PC-3 (cell line): ENCODE measurements around the gene PRDM5. TPM values are rescaled to one million over a fixed set of nuclear protein-coding genes. Genes with fewer than 3 reads are reported as not detected.

ENCODE experiments used
- ATAC-seq: fragments of 200-7000 bp; cut with Tn5 transposase; 2 replicates; pipeline ENCODE4 v1.9.1; 2020; ENCODE audit warnings: mild to moderate bottlenecking, moderate library complexity
- BruUV-seq: library from RNA; stranded (reverse); fragments of 400-500 nt; replicated peaks from 2 replicates; lab custom pipeline; 2021; lab: Mats Ljungman, UMichigan
- CTCF ChIA-PET: fragments of 300-600 bp; sonication (Branson Sonifier 250); formaldehyde crosslinking; loops from one replicate; lab custom pipeline; 2022; ENCODE audit warnings: antibody characterized with exemption; lab: Charles Lee
- POLR2A ChIA-PET: fragments of 300-600 bp; sonication (Branson Sonifier 250); formaldehyde crosslinking; loops from one replicate; lab custom pipeline; 2022; ENCODE audit warnings: antibody characterized with exemption; ENCODE audit not compliant: unreplicated experiment; lab: Charles Lee
- DNase-seq: peaks from one replicate; pipeline ENCODE4 v3.0.0-alpha.2; 2015
- H2AFZ ChIP-seq: fragments of 300-600 bp; sonication (generic); 2 replicates; pipeline ENCODE4 v1.6.0; 2016; ENCODE audit warnings: antibody characterized with exemption, low read length
- H3F3A ChIP-seq: fragments of 300-600 bp; sonication (generic); one replicate; pipeline ENCODE4 v1.6.0; 2017; ENCODE audit warnings: antibody characterized with exemption, low read length, control low read depth, mild to moderate bottlenecking; ENCODE audit not compliant: unreplicated experiment
- H3K27ac ChIP-seq: fragments of 300-600 bp; sonication (generic); 2 replicates; pipeline ENCODE4 v1.5.1; 2016; ENCODE audit warnings: mild to moderate bottlenecking, low read length
- H3K27me3 ChIP-seq: fragments of 300-600 bp; sonication (generic); 2 replicates; pipeline ENCODE4 v1.6.1; 2016; ENCODE audit warnings: low read length, mixed read lengths
- H3K36me3 ChIP-seq: fragments of 300-600 bp; sonication (generic); 2 replicates; pipeline ENCODE4 v1.6.1; 2016; ENCODE audit warnings: low read depth, mixed run types, low read length, mixed read lengths
- H3K4me1 ChIP-seq: fragments of 300-600 bp; sonication (generic); 2 replicates; pipeline ENCODE4 v1.5.1; 2016; ENCODE audit warnings: low read length; ENCODE audit not compliant: insufficient read depth
- H3K4me2 ChIP-seq: fragments of 300-600 bp; sonication (generic); 2 replicates; pipeline ENCODE4 v1.6.0; 2016; ENCODE audit warnings: low read length
- H3K4me3 ChIP-seq: fragments of 300-600 bp; sonication (generic); 2 replicates; pipeline ENCODE4 v1.5.1; 2016; ENCODE audit warnings: mild to moderate bottlenecking, low read length, mixed read lengths
- H3K79me2 ChIP-seq: fragments of 300-600 bp; sonication (generic); 2 replicates; pipeline ENCODE4 v1.6.1; 2017; ENCODE audit warnings: low read length, mixed read lengths
- H3K9ac ChIP-seq: fragments of 300-600 bp; sonication (generic); 2 replicates; pipeline ENCODE4 v1.6.0; 2016; ENCODE audit warnings: mild to moderate bottlenecking, low read length
- H3K9me2 ChIP-seq: fragments of 300-600 bp; sonication (generic); replicated peaks from 2 replicates; pipeline ENCODE4 v1.6.1; 2016; ENCODE audit warnings: mixed run types, low read length, mixed read lengths
- H3K9me3 ChIP-seq: fragments of 300-600 bp; sonication (generic); 2 replicates; pipeline ENCODE4 v1.6.1; 2016; ENCODE audit warnings: low read length, mixed read lengths
- H4K20me1 ChIP-seq: fragments of 300-600 bp; sonication (generic); 2 replicates; pipeline ENCODE4 v1.6.1; 2016; ENCODE audit warnings: low read length, mixed read lengths
- EZH2 ChIP-seq: fragments of 300-600 bp; sonication (generic); IDR thresholded peaks from one replicate; pipeline ENCODE4 v1.6.1; 2017; ENCODE audit warnings: antibody characterized with exemption, mild to moderate bottlenecking, low read length; ENCODE audit not compliant: unreplicated experiment
- EZH2phosphoT487 ChIP-seq: fragments of 300-600 bp; sonication (generic); IDR thresholded peaks from 2 replicates; pipeline ENCODE4 v1.6.1; 2018; ENCODE audit warnings: mild to moderate bottlenecking, antibody characterized with exemption, low read length, borderline replicate concordance
- intact Hi-C: fragments of 100-400 bp; cut with micrococcal nuclease; formaldehyde crosslinking; loops from 2 replicates; pipeline ENCODE4 v1.9.0; 2023
- total RNA-seq: library from RNA; depleted of rRNA; stranded (reverse); fragments of >200 nt; gene quantifications from 2 replicates; pipeline ENCODE4 v1.2.3, GENCODE V29; 2014
- TF ChIP-seq, protein P1 (sequence below): fragments of 300-600 bp; sonication (generic); conservative IDR thresholded peaks from 2 replicates; pipeline ENCODE4 v1.5.1; 2017; ENCODE audit warnings: antibody characterized with exemption, low read depth, mild to moderate bottlenecking, low read length

The PRDM5 gene
- total RNA-seq, 1 experiment from 2014 or later: 2.4 TPM

DNA sequence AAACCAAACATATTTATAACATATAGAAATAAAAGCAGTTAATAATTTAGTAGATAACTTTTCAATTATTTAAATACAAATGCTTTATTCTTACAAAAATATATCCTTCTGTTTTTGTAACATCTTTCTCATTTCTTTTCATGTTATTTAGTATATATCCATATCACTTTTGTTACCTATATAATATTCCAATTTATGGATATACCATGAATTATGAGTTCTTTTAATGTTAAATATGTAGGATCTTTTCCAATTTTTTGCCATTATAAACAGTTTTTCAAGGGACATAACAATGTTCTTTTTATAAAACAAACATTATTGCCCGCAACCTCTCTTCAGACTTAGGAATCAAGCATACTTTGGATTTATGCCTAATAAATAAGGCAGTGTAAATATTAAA lies 151.6 kb downstream of the PRDM5 start:
- Histone ChIP-seq H3K27ac (no peak overlapping the region), H3K4me1 (no peaks in the 10 kb centered on the region), H3K79me2 (no peaks in the 10 kb centered on the region), H3K36me3 (no peaks in the 10 kb centered on the region), H3K27me3 (no peaks in the 10 kb centered on the region), H4K20me1 (no peaks in the 10 kb centered on the region), H2AFZ (no peak overlapping the region), H3K9me2 (no peaks in the 10 kb centered on the region), H3F3A (no peaks in the 10 kb centered on the region), H3K9me3 (no peaks in the 10 kb centered on the region), H3K9ac (no peak overlapping the region), H3K4me3 (no peak overlapping the region), H3K4me2 (no peak overlapping the region)
- ATAC-seq (no peak), DNase-seq (no peak)
- ChIA-PET CTCF (no interaction called here), POLR2A (no interaction called here)
- intact Hi-C loops: no loop called here
- no TSS peak for BruUV-seq
- TF ChIP-seq, protein P1, sequence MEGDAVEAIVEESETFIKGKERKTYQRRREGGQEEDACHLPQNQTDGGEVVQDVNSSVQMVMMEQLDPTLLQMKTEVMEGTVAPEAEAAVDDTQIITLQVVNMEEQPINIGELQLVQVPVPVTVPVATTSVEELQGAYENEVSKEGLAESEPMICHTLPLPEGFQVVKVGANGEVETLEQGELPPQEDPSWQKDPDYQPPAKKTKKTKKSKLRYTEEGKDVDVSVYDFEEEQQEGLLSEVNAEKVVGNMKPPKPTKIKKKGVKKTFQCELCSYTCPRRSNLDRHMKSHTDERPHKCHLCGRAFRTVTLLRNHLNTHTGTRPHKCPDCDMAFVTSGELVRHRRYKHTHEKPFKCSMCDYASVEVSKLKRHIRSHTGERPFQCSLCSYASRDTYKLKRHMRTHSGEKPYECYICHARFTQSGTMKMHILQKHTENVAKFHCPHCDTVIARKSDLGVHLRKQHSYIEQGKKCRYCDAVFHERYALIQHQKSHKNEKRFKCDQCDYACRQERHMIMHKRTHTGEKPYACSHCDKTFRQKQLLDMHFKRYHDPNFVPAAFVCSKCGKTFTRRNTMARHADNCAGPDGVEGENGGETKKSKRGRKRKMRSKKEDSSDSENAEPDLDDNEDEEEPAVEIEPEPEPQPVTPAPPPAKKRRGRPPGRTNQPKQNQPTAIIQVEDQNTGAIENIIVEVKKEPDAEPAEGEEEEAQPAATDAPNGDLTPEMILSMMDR: no peak
- TF ChIP-seq EZH2 (no peak), EZH2phosphoT487 (no peak)

DNA sequence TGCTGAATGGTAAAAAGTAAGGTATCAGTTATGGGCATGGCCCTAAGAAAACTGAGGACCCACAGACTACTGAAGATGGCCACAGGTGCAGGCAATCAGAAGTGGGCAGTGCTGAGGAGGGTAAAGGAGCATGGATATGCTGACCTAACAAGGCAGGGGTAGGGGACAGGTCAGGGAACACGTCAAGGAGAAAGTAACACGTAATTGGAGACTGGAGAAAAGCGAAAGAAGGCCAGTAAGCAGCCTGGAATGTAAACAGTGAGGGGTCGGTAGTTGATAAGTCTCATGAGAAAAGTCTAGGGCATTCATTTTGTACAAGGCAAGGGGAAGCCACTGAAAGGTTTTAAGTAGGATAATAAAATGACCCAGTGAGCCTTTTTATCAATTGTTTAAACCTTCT lies 153.3 kb downstream of the PRDM5 start:
- TF ChIP-seq, protein P1: no peak
- TF ChIP-seq EZH2phosphoT487 (no peak), EZH2 (no peak)
- no peaks in the 10 kb centered on the region for H4K20me1 ChIP-seq
- H3K79me2 ChIP-seq: no peaks in the 10 kb centered on the region
- H3K4me2 ChIP-seq: no peak overlapping the region
- CTCF ChIA-PET: no interaction called here
- intact Hi-C loops: no loop called here
- ATAC-seq (no peak), DNase-seq (no peak)
- H3F3A ChIP-seq: no peaks in the 10 kb centered on the region
- no TSS peak for BruUV-seq
- no peak overlapping the region for H3K27ac ChIP-seq
- no peaks in the 10 kb centered on the region for H3K4me1 ChIP-seq
- no peaks in the 10 kb centered on the region for H3K36me3 ChIP-seq
- no peak overlapping the region for H3K9ac ChIP-seq
- no peak overlapping the region for H2AFZ ChIP-seq
- no peak overlapping the region for H3K4me3 ChIP-seq
- no peaks in the 10 kb centered on the region for H3K9me2 ChIP-seq
- H3K27me3 ChIP-seq: no peaks in the 10 kb centered on the region
- no peaks in the 10 kb centered on the region for H3K9me3 ChIP-seq
- POLR2A ChIA-PET: no interaction called here

DNA sequence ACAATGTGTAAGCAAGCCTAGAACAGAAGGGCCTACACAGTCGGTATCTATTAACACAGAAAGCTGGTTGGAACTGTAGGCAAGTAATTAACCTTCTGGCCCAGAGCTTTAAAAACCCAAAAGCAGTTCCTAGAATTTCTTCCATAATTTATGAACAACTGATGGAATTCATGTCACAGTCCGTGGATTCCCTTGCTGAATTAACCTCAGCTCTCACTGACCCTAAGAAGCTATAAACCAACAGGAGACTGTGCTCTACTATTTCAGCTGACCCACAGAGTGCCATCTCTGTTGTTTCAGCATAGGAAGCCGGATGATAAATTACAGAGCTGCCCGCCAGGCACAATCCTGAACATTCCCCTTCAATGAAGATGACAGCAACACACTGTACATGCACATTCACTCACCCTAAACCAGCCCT lies 157.3 kb downstream of the PRDM5 start:
- BruUV-seq: no TSS peak

More for the DNA sequence above, 157.3 kb downstream of the PRDM5 start:
- ATAC-seq (no peak), DNase-seq (no peak)
- intact Hi-C loops: no loop called here
- Histone ChIP-seq H3K36me3 (no peaks in the 10 kb centered on the region), H3K79me2 (no peaks in the 10 kb centered on the region), H3K27ac (no peak overlapping the region), H3F3A (no peaks in the 10 kb centered on the region), H3K4me3 (no peak overlapping the region), H4K20me1 (no peaks in the 10 kb centered on the region), H3K27me3 (no peaks in the 10 kb centered on the region), H3K9ac (no peak overlapping the region), H2AFZ (no peak overlapping the region), H3K4me2 (no peak overlapping the region), H3K9me2 (no peaks in the 10 kb centered on the region), H3K4me1 (no peaks in the 10 kb centered on the region), H3K9me3 (no peaks in the 10 kb centered on the region)
- POLR2A ChIA-PET: no interaction called here
- CTCF ChIA-PET: no interaction called here
- TF ChIP-seq, protein P1: no peak
- no peak for TF ChIP-seq EZH2phosphoT487
- no peak for TF ChIP-seq EZH2
